Brain microvascular endothelial cell (primary cell): ENCODE data around the gene GPR42.
"Not testable (repeated sequence)": the region's sequence is repeated elsewhere in the genome, so short reads cannot be mapped to it uniquely, and the experiment has no call there.

Experiments
- DNase-seq: peaks from one replicate; pipeline ENCODE4 v3.0.0-alpha.2; 2020
- H3K27ac ChIP-seq: fragments of 250-450 bp; sonication (Bioruptor Pico); 2 replicates; pipeline ENCODE4 v1.5.1; 2020; ENCODE audit warnings: mild to moderate bottlenecking, moderate library complexity
- H3K27me3 ChIP-seq: fragments of 250-450 bp; sonication (Bioruptor Pico); replicated peaks from 2 replicates; pipeline ENCODE4 v1.5.1; 2020; ENCODE audit warnings: mild to moderate bottlenecking
- H3K36me3 ChIP-seq: fragments of 250-450 bp; sonication (Bioruptor Pico); replicated peaks from 2 replicates; pipeline ENCODE4 v1.5.1; 2020; ENCODE audit warnings: mild to moderate bottlenecking
- H3K4me3 ChIP-seq: 2 replicates; pipeline ENCODE4 v1.5.1; 2011; ENCODE audit warnings: low read depth, mild to moderate bottlenecking, control low read depth, low read length, moderate library complexity
- in situ Hi-C: cut with HindIII; loops from 2 replicates; pipeline ENCODE4 v1.10.0; 2017; ENCODE audit warnings: low sequenced_read_pairs, low pct_ligation_motif_present
- TF ChIP-seq, protein P1 (sequence below): IDR thresholded peaks from 2 replicates; pipeline ENCODE4 v1.5.1; 2011; ENCODE audit warnings: low read depth, mild to moderate bottlenecking, moderate library complexity, low read length, control low read depth, inconsistent platforms; ENCODE audit errors: missing control alignments

Gene GPR42

DNA sequence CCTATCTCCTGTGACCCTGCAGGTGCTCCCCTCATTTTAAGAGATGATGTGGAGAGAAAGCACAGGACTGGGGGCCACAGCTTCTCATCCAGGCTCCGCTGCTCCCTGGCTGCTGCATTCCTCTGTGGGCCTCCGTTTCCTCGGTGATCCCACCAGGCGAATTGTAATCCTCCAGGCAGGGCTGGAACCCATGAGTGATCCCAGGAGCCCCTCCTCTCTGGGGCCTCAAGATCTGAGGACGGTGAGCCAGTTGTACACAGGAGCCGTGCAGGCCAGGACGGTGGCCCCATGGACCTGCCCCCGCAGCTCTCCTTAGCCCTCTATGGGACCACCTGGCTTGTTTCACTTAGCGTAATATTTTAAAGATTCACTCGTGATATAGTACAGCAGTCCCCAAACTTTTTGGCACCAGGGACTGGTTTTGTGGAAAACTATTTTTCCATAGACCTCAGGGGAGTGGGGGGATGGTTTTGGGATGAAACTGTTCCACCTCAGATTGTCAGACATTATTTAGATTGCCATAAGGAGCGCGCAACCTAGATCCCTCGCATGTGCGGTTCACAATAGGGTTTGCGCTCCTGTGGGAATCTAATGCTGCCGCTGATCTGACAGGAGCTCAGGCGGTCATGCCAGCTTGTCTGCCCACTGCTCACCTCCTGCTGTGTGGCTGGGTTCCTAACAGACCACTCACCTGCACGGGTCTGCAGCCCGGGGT, 7.0 kb upstream of the GPR42 start:
- in situ Hi-C loops, result no loop called here
- DNase-seq, result no peak
- H3K27me3 ChIP-seq, result no peaks in the 10 kb centered on the region
- TF ChIP-seq, protein P1, sequence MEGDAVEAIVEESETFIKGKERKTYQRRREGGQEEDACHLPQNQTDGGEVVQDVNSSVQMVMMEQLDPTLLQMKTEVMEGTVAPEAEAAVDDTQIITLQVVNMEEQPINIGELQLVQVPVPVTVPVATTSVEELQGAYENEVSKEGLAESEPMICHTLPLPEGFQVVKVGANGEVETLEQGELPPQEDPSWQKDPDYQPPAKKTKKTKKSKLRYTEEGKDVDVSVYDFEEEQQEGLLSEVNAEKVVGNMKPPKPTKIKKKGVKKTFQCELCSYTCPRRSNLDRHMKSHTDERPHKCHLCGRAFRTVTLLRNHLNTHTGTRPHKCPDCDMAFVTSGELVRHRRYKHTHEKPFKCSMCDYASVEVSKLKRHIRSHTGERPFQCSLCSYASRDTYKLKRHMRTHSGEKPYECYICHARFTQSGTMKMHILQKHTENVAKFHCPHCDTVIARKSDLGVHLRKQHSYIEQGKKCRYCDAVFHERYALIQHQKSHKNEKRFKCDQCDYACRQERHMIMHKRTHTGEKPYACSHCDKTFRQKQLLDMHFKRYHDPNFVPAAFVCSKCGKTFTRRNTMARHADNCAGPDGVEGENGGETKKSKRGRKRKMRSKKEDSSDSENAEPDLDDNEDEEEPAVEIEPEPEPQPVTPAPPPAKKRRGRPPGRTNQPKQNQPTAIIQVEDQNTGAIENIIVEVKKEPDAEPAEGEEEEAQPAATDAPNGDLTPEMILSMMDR, result no peak
- no peak overlapping the region for H3K27ac ChIP-seq
- H3K36me3 ChIP-seq, result no peaks in the 10 kb centered on the region
- H3K4me3 ChIP-seq, result no peak overlapping the region

GRCh38 chr19:35365303-35365702, 5.6 kb upstream of the GPR42 start:
- H3K4me3 ChIP-seq, result no peak overlapping the region

DNA sequence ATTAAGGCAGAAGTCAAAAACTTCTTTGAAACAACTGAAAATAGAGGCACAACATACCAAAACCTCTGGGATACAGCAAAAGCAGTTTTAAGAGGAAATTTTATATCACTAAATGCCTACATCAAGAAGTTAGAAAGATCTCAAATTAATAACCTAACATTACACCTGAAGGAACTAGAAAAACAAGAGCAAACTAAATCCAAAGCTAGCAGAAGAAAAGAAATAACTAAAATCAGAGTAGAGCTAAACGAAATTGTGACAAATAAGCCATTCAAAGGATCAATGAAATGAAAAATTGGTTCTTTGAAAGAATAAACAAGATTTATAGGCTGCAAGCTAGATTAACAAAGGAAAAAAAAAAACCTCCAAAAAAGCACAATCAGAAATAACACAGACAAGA, 2.5 kb upstream of the GPR42 start:
- Histone ChIP-seq H3K4me3 (no peak overlapping the region), H3K27ac (no peak overlapping the region), H3K27me3 (no peaks in the 10 kb centered on the region), H3K36me3 (no peaks in the 10 kb centered on the region)
- in situ Hi-C loops, result no loop called here
- DNase-seq, result no peak
- TF ChIP-seq, protein P1, result no peak

More at GRCh38 chr19:35365303-35365702, 5.6 kb upstream of the GPR42 start:
- no peak for DNase-seq
- Histone ChIP-seq H3K27ac (no peak overlapping the region), H3K36me3 (no peaks in the 10 kb centered on the region), H3K27me3 (no peaks in the 10 kb centered on the region)
- in situ Hi-C loops, result no loop called here
- TF ChIP-seq, protein P1, result no peak

DNA sequence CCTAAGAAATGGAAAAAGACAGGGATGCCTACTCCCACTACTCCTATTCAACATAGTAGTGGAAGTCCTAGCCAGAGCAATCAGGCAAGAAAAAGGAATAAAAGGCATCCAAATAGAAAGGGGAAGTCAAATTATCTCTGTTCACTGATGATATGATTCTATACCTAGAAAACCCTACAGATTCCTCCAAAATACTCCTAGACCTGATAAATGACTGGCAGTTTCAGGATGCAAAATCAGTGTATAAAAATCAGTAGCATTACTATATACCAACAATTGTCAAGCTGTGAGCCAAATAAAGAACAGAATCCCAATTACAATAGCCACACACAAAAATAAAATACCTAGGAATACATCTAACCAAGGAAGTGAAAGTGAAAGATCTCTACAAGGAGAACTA, 1.3 kb upstream of the GPR42 start:
- Histone ChIP-seq H3K36me3 (no peaks in the 10 kb centered on the region), H3K4me3 (no peak overlapping the region), H3K27me3 (no peaks in the 10 kb centered on the region), H3K27ac (no peak overlapping the region)
- in situ Hi-C loops, result no loop called here
- DNase-seq, result no peak
- TF ChIP-seq, protein P1, result no peak

- TF ChIP-seq, protein P1, result no peak
- DNase-seq, result no peak
- in situ Hi-C loops, result no loop called here
- Histone ChIP-seq H3K27me3 (no peaks in the 10 kb centered on the region), H3K4me3 (no peak overlapping the region), H3K27ac (no peak overlapping the region), H3K36me3 (no peaks in the 10 kb centered on the region)
These were observed 2.6 kb downstream of the GPR42 start for GRCh38 chr19:35373492-35373891.

GRCh38 chr19:35374031-35374430, 3.2 kb downstream of the GPR42 start:
- H3K27me3 ChIP-seq, DNase-seq, H3K4me3 ChIP-seq, H3K36me3 ChIP-seq, in situ Hi-C loops, H3K27ac ChIP-seq: not testable (repeated sequence)
